Endometrium (tissue), 2 donors: ENCODE data around the gene SCN3A.

Experiments used
- FAIRE-seq: peaks from 2 replicates; lab custom pipeline; 2012; peaks lifted over from hg19 to GRCh38; lab: Jason Lieb, UNC
- donor health status: control.
- donor health status: control.

Gene SCN3A

GRCh38 chr2:165112133-165112573 is 91.7 kb downstream of the SCN3A start:
- FAIRE-seq: no peak

- no peak for FAIRE-seq
Measured at GRCh38 chr2:165110394-165110793, 93.5 kb downstream of the SCN3A start.

GRCh38 chr2:165109915-165110314 is 93.9 kb downstream of the SCN3A start:
- no peak for FAIRE-seq

- no peak for FAIRE-seq
Measured at GRCh38 chr2:165105926-165106325, 97.9 kb downstream of the SCN3A start.

GRCh38 chr2:165087933-165088901 is 115.6 kb downstream of the SCN3A start:
- no peak for FAIRE-seq

GRCh38 chr2:165086337-165086736 is 117.5 kb downstream of the SCN3A start:
- no peak for FAIRE-seq

GRCh38 chr2:165083326-165083725 is 120.5 kb downstream of the SCN3A start:
- FAIRE-seq: no peak

- FAIRE-seq: no peak
Measured at GRCh38 chr2:165082479-165082878, 121.4 kb downstream of the SCN3A start.

- FAIRE-seq: no peak
Measured at GRCh38 chr2:165081276-165081675, 122.6 kb downstream of the SCN3A start.

GRCh38 chr2:165079432-165079831 is 124.4 kb downstream of the SCN3A start:
- no peak for FAIRE-seq

- no peak for FAIRE-seq
Measured at GRCh38 chr2:165078913-165079312, 124.9 kb downstream of the SCN3A start.

- no peak for FAIRE-seq
Measured at GRCh38 chr2:165074884-165075283, 129.0 kb downstream of the SCN3A start.

- no peak for FAIRE-seq
Measured at GRCh38 chr2:165074323-165074722, 129.5 kb downstream of the SCN3A start.

- FAIRE-seq: no peak
Measured at GRCh38 chr2:165070076-165070475, 133.8 kb downstream of the SCN3A start.

- no peak for FAIRE-seq
Measured at GRCh38 chr2:165069151-165069550, 134.7 kb downstream of the SCN3A start.

GRCh38 chr2:165068487-165068757 is 135.4 kb downstream of the SCN3A start:
- FAIRE-seq: no peak

- no peak for FAIRE-seq
Measured at GRCh38 chr2:165067643-165068486, 136.0 kb downstream of the SCN3A start.

GRCh38 chr2:165064743-165065142 is 139.1 kb downstream of the SCN3A start:
- no peak for FAIRE-seq

- FAIRE-seq: no peak
Measured at GRCh38 chr2:165060411-165060810, 143.4 kb downstream of the SCN3A start.

- FAIRE-seq: no peak
Measured at GRCh38 chr2:165058476-165059265, 145.2 kb downstream of the SCN3A start.

GRCh38 chr2:165057931-165058330 is 145.9 kb downstream of the SCN3A start:
- FAIRE-seq: no peak

GRCh38 chr2:165057308-165057707 is 146.5 kb downstream of the SCN3A start:
- FAIRE-seq: no peak
